MM.1S (cell line): ENCODE results near the gene METTL1.

ENCODE experiments used
- DNase-seq: peaks from one replicate; pipeline ENCODE4 v3.0.0-alpha.2; 2015
- H2AFZ ChIP-seq: fragments of 300-600 bp; sonication (generic); 2 replicates; pipeline ENCODE4 v1.6.0; 2016; ENCODE audit warnings: antibody characterized with exemption, low read length
- H3F3A ChIP-seq: fragments of 300-600 bp; sonication (generic); 2 replicates; pipeline ENCODE4 v1.6.1; 2016; ENCODE audit warnings: mild to moderate bottlenecking, antibody characterized with exemption, low read length, moderate library complexity, mixed read lengths; ENCODE audit not compliant: insufficient read depth
- H3K27ac ChIP-seq: fragments of 300-600 bp; sonication (generic); 2 replicates; pipeline ENCODE4 v1.5.1; 2016; ENCODE audit warnings: mild to moderate bottlenecking, low read length
- H3K27me3 ChIP-seq: fragments of 300-600 bp; sonication (generic); replicated peaks from 2 replicates; pipeline ENCODE4 v1.6.0; 2016; ENCODE audit warnings: low read length; ENCODE audit not compliant: insufficient read depth
- H3K36me3 ChIP-seq: fragments of 300-600 bp; sonication (generic); replicated peaks from 2 replicates; pipeline ENCODE4 v1.6.1; 2016; ENCODE audit warnings: mild to moderate bottlenecking, low read length, mixed read lengths; ENCODE audit not compliant: insufficient read depth
- H3K4me1 ChIP-seq: fragments of 300-600 bp; sonication (generic); 2 replicates; pipeline ENCODE4 v1.6.1; 2016; ENCODE audit warnings: low read length, mixed read lengths
- H3K4me2 ChIP-seq: fragments of 300-600 bp; sonication (generic); 2 replicates; pipeline ENCODE4 v1.6.0; 2016; ENCODE audit warnings: low read depth, low read length
- H3K4me3 ChIP-seq: fragments of 300-600 bp; sonication (generic); 2 replicates; pipeline ENCODE4 v1.5.1; 2016; ENCODE audit warnings: low read length, mixed read lengths
- H3K79me2 ChIP-seq: fragments of 300-600 bp; sonication (generic); 2 replicates; pipeline ENCODE4 v1.6.1; 2016; ENCODE audit warnings: mixed run types, low read length, mixed read lengths
- H3K9ac ChIP-seq: fragments of 300-600 bp; sonication (generic); 2 replicates; pipeline ENCODE4 v1.6.1; 2016; ENCODE audit warnings: low read length, mixed read lengths
- H3K9me2 ChIP-seq: fragments of 300-600 bp; sonication (generic); replicated peaks from 2 replicates; pipeline ENCODE4 v1.6.1; 2016; ENCODE audit warnings: mild to moderate bottlenecking, low read length, mixed read lengths; ENCODE audit not compliant: insufficient read depth
- H3K9me3 ChIP-seq: fragments of 300-600 bp; sonication (generic); replicated peaks from 2 replicates; pipeline ENCODE4 v1.6.1; 2016; ENCODE audit warnings: mild to moderate bottlenecking, low read length, mixed read lengths; ENCODE audit not compliant: insufficient read depth
- H4K20me1 ChIP-seq: fragments of 300-600 bp; sonication (generic); 2 replicates; pipeline ENCODE4 v1.6.1; 2016; ENCODE audit warnings: mild to moderate bottlenecking, low read length, moderate library complexity, mixed read lengths; ENCODE audit not compliant: insufficient read depth
- EZH2 ChIP-seq: fragments of 300-600 bp; sonication (generic); optimal IDR thresholded peaks from 2 replicates; pipeline ENCODE3; 2017; ENCODE audit warnings: low read depth, mild to moderate bottlenecking, antibody characterized with exemption, low read length, mixed read lengths
- EZH2phosphoT487 ChIP-seq: fragments of 300-600 bp; sonication (generic); IDR thresholded peaks from 2 replicates; pipeline ENCODE4 v1.6.1; 2018; ENCODE audit warnings: antibody characterized with exemption, low read length
- TF ChIP-seq, protein P1 (sequence below): fragments of 300-600 bp; sonication (generic); IDR thresholded peaks from 2 replicates; pipeline ENCODE4 v1.5.1; 2016; ENCODE audit warnings: antibody characterized with exemption, low read length, mixed read lengths

Gene METTL1

DNA sequence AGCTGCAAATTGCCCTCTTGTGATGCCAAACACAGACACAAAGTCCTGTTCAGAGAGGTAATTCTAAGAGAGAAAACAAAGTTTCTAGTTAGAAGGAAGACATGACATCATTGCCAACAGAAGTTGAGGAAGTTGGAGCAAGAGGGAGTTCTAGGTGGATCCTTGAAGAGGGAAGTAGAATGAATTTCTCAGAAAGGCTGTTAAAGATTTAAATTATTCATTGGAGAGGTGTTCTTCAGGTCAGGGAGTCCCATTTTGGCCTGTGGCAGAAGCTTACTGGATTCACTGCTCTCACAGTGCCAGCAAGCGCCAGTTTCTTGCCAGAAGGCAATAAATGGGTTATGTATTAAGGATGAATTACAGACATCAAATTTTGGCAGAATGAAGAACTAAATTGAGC is 26.0 kb upstream of the METTL1 start:
- TF ChIP-seq EZH2 (no peak), EZH2phosphoT487 (no peak)
- TF ChIP-seq, protein P1, sequence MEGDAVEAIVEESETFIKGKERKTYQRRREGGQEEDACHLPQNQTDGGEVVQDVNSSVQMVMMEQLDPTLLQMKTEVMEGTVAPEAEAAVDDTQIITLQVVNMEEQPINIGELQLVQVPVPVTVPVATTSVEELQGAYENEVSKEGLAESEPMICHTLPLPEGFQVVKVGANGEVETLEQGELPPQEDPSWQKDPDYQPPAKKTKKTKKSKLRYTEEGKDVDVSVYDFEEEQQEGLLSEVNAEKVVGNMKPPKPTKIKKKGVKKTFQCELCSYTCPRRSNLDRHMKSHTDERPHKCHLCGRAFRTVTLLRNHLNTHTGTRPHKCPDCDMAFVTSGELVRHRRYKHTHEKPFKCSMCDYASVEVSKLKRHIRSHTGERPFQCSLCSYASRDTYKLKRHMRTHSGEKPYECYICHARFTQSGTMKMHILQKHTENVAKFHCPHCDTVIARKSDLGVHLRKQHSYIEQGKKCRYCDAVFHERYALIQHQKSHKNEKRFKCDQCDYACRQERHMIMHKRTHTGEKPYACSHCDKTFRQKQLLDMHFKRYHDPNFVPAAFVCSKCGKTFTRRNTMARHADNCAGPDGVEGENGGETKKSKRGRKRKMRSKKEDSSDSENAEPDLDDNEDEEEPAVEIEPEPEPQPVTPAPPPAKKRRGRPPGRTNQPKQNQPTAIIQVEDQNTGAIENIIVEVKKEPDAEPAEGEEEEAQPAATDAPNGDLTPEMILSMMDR, result no peak
- DNase-seq, result no peak
- H3K4me1 ChIP-seq, result no peaks in the 10 kb centered on the region
- no peak overlapping the region for H3K4me2 ChIP-seq
- H3K27ac ChIP-seq, result no peak overlapping the region
- no peak overlapping the region for H2AFZ ChIP-seq
- H3K79me2 ChIP-seq, result peaks cover 9% of the 10 kb centered on the region
- H3K9me3 ChIP-seq, result no peaks in the 10 kb centered on the region
- no peaks in the 10 kb centered on the region for H4K20me1 ChIP-seq
- no peak overlapping the region for H3K9ac ChIP-seq
- H3K4me3 ChIP-seq, result no peak overlapping the region
- no peaks in the 10 kb centered on the region for H3F3A ChIP-seq
- 0 out of 2 replicates have a peak, but pooled peaks cover 11% of the 10 kb centered on the region for H3K36me3 ChIP-seq
- no peaks in the 10 kb centered on the region for H3K27me3 ChIP-seq
- H3K9me2 ChIP-seq, result no peaks in the 10 kb centered on the region

DNA sequence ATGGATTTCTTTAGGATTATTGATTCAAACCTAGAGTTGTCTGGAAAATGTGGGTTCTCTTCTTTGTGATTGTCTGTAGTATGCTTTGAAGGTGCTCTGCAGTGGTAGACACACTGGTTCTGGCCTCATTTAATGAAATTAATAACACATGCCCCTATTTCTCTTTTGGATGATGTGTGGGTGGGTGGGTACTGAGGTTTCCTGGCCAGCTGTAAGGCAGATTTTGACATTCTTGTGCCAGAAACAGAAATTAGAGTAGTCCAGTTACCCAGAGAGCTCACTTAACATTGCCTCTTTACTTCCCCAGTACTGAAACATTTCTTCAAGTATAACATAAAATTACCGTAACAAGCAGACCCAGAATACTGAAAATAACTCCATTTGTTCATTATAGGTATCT is 25.1 kb upstream of the METTL1 start:
- 0 out of 2 replicates have a peak, but pooled peaks cover 14% of the 10 kb centered on the region for H3K36me3 ChIP-seq
- no peaks in the 10 kb centered on the region for H4K20me1 ChIP-seq
- no peak overlapping the region for H3K4me2 ChIP-seq
- no peak overlapping the region for H3K9ac ChIP-seq
- no peak overlapping the region for H3K27ac ChIP-seq
- DNase-seq, result no peak
- no peak overlapping the region for H3K4me3 ChIP-seq
- no peaks in the 10 kb centered on the region for H3K9me2 ChIP-seq
- no peaks in the 10 kb centered on the region for H3F3A ChIP-seq
- no peak for TF ChIP-seq EZH2phosphoT487
- no peak for TF ChIP-seq EZH2
- TF ChIP-seq, protein P1, result no peak
- H3K27me3 ChIP-seq, result no peaks in the 10 kb centered on the region
- H3K9me3 ChIP-seq, result no peaks in the 10 kb centered on the region
- H3K79me2 ChIP-seq, result peaks cover 9% of the 10 kb centered on the region
- H3K4me1 ChIP-seq, result no peaks in the 10 kb centered on the region
- H2AFZ ChIP-seq, result no peak overlapping the region

DNA sequence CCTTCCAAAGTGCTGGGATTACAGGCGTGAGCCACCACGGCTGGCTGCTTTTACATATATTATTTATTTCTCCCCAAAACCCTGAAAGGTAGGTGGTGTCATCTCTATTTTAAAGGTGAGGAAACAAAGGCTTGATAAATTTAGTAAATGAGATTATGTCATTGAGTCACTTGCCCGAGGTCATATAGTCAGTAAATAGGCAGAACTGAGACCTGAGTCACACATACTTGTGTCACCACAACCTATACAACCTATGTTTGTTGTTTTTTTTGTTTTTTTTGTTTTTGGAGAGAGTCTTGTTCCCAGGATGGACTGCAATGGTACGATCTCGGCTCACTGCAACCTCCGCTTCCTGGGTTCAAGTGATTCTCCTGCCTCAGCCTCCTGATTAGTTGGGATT is 23.4 kb upstream of the METTL1 start:
- Histone ChIP-seq H3F3A (no peaks in the 10 kb centered on the region), H3K36me3 (0 out of 2 replicates have a peak, but pooled peaks cover 14% of the 10 kb centered on the region), H2AFZ (no peak overlapping the region), H3K4me3 (no peak overlapping the region), H3K9ac (no peak overlapping the region), H3K4me2 (no peak overlapping the region), H3K9me3 (no peaks in the 10 kb centered on the region), H3K4me1 (no peaks in the 10 kb centered on the region), H3K79me2 (peaks cover 9% of the 10 kb centered on the region), H3K27ac (no peak overlapping the region), H3K9me2 (no peaks in the 10 kb centered on the region), H4K20me1 (no peaks in the 10 kb centered on the region), H3K27me3 (no peaks in the 10 kb centered on the region)
- TF ChIP-seq, protein P1, result no peak
- TF ChIP-seq EZH2 (no peak), EZH2phosphoT487 (no peak)
- DNase-seq, result no peak
